Osteoblast (primary cell): ENCODE data around the gene SLC38A10. TPM values are rescaled to one million over a fixed set of nuclear protein-coding genes. Genes with fewer than 3 reads are reported as not detected.

Source experiments
- DNase-seq: peaks from one replicate; pipeline ENCODE4 v3.0.0; 2011; ENCODE audit warnings: low spot score, mixed read lengths; ENCODE audit not compliant: insufficient read length; ENCODE audit errors: missing footprints
- H2AFZ ChIP-seq: 2 replicates; pipeline ENCODE4 v1.6.0; 2011; ENCODE audit warnings: mild to moderate bottlenecking, low read length
- H3K27ac ChIP-seq: 2 replicates; pipeline ENCODE4 v1.5.1; 2011; ENCODE audit warnings: mild to moderate bottlenecking, low read depth, low read length, moderate library complexity
- H3K27me3 ChIP-seq: 2 replicates; pipeline ENCODE4 v1.6.0; 2012; ENCODE audit warnings: mild to moderate bottlenecking, control low read depth, inconsistent platforms, low read length, moderate library complexity; ENCODE audit not compliant: insufficient read depth
- H3K36me3 ChIP-seq: 2 replicates; pipeline ENCODE4 v1.5.1; 2011; ENCODE audit warnings: mild to moderate bottlenecking, low read length, control low read depth, moderate library complexity; ENCODE audit not compliant: insufficient read depth
- H3K4me1 ChIP-seq: 2 replicates; pipeline ENCODE4 v1.5.1; 2011; ENCODE audit warnings: mild to moderate bottlenecking, low read length, control low read depth, moderate library complexity; ENCODE audit not compliant: insufficient read depth
- H3K4me2 ChIP-seq: 2 replicates; pipeline ENCODE4 v1.6.0; 2011; ENCODE audit warnings: mild to moderate bottlenecking, low read length; ENCODE audit not compliant: insufficient read depth
- H3K4me3 ChIP-seq: fragments of 200-600 bp; sonication (generic); 3 replicates; pipeline ENCODE4 v1.5.1; 2012; ENCODE audit warnings: mild to moderate bottlenecking, low read length, inconsistent platforms; ENCODE audit not compliant: insufficient read depth
- H3K79me2 ChIP-seq: 2 replicates; pipeline ENCODE4 v1.6.0; 2012; ENCODE audit warnings: mild to moderate bottlenecking, low read length, control low read depth, inconsistent platforms; ENCODE audit not compliant: insufficient read depth
- H3K9me3 ChIP-seq: 2 replicates; pipeline ENCODE4 v1.5.1; 2011; ENCODE audit warnings: low read depth, low read length, control low read depth
- H4K20me1 ChIP-seq: 2 replicates; pipeline ENCODE4 v1.6.0; 2012; ENCODE audit warnings: mild to moderate bottlenecking, low read length, control low read depth; ENCODE audit not compliant: insufficient read depth
- total RNA-seq: library from RNA; depleted of rRNA; stranded (reverse); fragments of >200 nt; gene quantifications from 2 replicates; pipeline ENCODE4 v1.2.3, GENCODE V29; 2012
- TF ChIP-seq, protein P1 (sequence below): IDR thresholded peaks from 2 replicates; pipeline ENCODE4 v1.5.1; 2011; ENCODE audit warnings: mild to moderate bottlenecking, low read depth, low read length, moderate library complexity; ENCODE audit errors: extremely low read depth

The SLC38A10 gene
- total RNA-seq, 1 donor = 92.6 TPM

- no peak overlapping the region for H3K4me2 ChIP-seq
- DNase-seq = no peak
- no peak overlapping the region for H3K4me3 ChIP-seq
- H3K4me1 ChIP-seq = no peaks in the 10 kb centered on the region
- no peak overlapping the region for H3K27ac ChIP-seq
- peaks cover 55% of the 10 kb centered on the region for H3K36me3 ChIP-seq
- TF ChIP-seq, protein P1, sequence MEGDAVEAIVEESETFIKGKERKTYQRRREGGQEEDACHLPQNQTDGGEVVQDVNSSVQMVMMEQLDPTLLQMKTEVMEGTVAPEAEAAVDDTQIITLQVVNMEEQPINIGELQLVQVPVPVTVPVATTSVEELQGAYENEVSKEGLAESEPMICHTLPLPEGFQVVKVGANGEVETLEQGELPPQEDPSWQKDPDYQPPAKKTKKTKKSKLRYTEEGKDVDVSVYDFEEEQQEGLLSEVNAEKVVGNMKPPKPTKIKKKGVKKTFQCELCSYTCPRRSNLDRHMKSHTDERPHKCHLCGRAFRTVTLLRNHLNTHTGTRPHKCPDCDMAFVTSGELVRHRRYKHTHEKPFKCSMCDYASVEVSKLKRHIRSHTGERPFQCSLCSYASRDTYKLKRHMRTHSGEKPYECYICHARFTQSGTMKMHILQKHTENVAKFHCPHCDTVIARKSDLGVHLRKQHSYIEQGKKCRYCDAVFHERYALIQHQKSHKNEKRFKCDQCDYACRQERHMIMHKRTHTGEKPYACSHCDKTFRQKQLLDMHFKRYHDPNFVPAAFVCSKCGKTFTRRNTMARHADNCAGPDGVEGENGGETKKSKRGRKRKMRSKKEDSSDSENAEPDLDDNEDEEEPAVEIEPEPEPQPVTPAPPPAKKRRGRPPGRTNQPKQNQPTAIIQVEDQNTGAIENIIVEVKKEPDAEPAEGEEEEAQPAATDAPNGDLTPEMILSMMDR = no peak
- H2AFZ ChIP-seq = no peak overlapping the region
- peaks cover 6% of the 10 kb centered on the region for H3K79me2 ChIP-seq
- H3K27me3 ChIP-seq = no peaks in the 10 kb centered on the region
- no peaks in the 10 kb centered on the region for H3K9me3 ChIP-seq
- peaks cover 9% of the 10 kb centered on the region for H4K20me1 ChIP-seq
Measured at GRCh38 chr17:81272616-81273015, 22.5 kb downstream of the SLC38A10 start.

DNA sequence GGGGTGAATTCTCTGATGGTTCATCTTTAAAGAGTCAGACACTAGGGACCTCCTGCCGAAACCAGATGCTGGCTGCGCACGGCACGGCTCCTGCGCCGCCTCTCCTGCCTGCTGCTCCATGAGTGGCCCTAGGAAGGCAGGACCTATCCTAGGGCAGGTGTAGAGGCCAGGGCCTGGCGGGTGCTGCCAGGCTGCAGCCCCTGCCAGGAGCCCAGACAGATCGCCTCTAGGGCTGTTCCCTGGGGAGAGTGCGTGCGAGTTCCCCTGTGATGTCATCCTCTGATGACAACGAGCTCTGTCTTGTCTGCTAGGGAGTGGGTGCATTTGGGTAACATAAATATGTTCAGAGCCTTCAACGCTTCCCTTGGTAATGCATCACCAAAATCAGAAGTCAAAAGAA, 23.9 kb downstream of the SLC38A10 start:
- Histone ChIP-seq H3K27ac (no peak overlapping the region), H3K4me2 (no peak overlapping the region), H3K27me3 (no peaks in the 10 kb centered on the region), H3K4me1 (no peaks in the 10 kb centered on the region), H3K9me3 (no peaks in the 10 kb centered on the region), H2AFZ (no peak overlapping the region), H3K36me3 (peaks cover 57% of the 10 kb centered on the region), H3K4me3 (no peak overlapping the region), H3K79me2 (no peaks in the 10 kb centered on the region), H4K20me1 (peaks cover 6% of the 10 kb centered on the region)
- TF ChIP-seq, protein P1 = no peak
- DNase-seq = no peak

DNA sequence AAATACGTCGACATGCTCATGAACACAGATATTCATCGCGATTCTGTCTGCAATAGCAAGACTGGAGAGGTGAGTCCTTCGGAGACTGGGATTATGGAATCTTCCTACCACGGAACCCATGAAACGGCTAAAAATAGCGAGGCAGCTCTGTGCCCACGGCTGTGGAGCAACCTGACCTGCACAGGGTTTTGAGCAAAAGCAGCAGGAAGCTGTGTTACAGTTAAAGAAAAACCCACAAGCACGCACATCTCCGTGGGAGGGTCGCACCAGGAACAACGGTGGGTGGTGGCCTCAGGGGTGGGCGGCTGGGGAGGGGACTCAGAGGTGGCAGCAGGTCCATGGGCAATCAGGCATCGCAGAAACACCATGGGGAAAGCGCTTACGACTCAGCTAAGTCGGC, 24.8 kb downstream of the SLC38A10 start:
- Histone ChIP-seq H3K9me3 (no peaks in the 10 kb centered on the region), H3K27ac (no peak overlapping the region), H3K79me2 (peaks cover 4% of the 10 kb centered on the region), H3K4me2 (no peak overlapping the region), H3K4me1 (no peaks in the 10 kb centered on the region), H3K36me3 (peaks cover 59% of the 10 kb centered on the region), H3K27me3 (no peaks in the 10 kb centered on the region), H3K4me3 (no peak overlapping the region), H2AFZ (no peak overlapping the region), H4K20me1 (peaks cover 14% of the 10 kb centered on the region)
- DNase-seq = no peak
- TF ChIP-seq, protein P1 = no peak

- no peaks in the 10 kb centered on the region for H3K9me3 ChIP-seq
- H3K27ac ChIP-seq = no peak overlapping the region
- H3K36me3 ChIP-seq = peaks cover 44% of the 10 kb centered on the region
- H3K79me2 ChIP-seq = peaks cover 4% of the 10 kb centered on the region
- peak; percentile 71 for DNase-seq
- no peaks in the 10 kb centered on the region for H3K4me1 ChIP-seq
- no peaks in the 10 kb centered on the region for H3K27me3 ChIP-seq
- H2AFZ ChIP-seq = no peak overlapping the region
- H3K4me3 ChIP-seq = no peak overlapping the region
- no peak overlapping the region for H3K4me2 ChIP-seq
- TF ChIP-seq, protein P1 = no peak
- peaks cover 11% of the 10 kb centered on the region for H4K20me1 ChIP-seq
Measured at GRCh38 chr17:81267390-81268067, 27.6 kb downstream of the SLC38A10 start.
